Kidney (tissue), 14 donors: Measurements from ENCODE around the gene SH3RF3. TPM values are rescaled to one million over a fixed set of nuclear protein-coding genes. Genes with fewer than 3 reads are reported as not detected.

Source experiments
- DNase-seq, 5 donors: peaks; one replicate each; pipeline ENCODE4 v3.0.0-alpha.2; 2013 to 2020
- FAIRE-seq: peaks from 2 replicates; lab custom pipeline; 2012; peaks lifted over from hg19 to GRCh38; lab: Jason Lieb, UNC
- H3K27ac ChIP-seq, 2 donors: one replicate each; pipeline ENCODE4 v1.7.0; 2013; ENCODE audit warnings: low read depth in 2 of 2, low read length in 2 of 2, inconsistent platforms in 1 of 2
- H3K27me3 ChIP-seq: one replicate; pipeline ENCODE4 v1.7.1; 2013; ENCODE audit warnings: low read length, inconsistent platforms; ENCODE audit not compliant: control insufficient read depth, insufficient read depth
- H3K36me3 ChIP-seq, 3 donors: one replicate each; pipeline versions ENCODE4 v1.7.0 to v1.7.1; 2013; ENCODE audit warnings: low read length in 3 of 3, control low read depth in 1 of 3, inconsistent platforms in 1 of 3; ENCODE audit not compliant: insufficient read depth in 3 of 3, control insufficient read depth in 2 of 3
- H3K4me1 ChIP-seq, 3 donors: one replicate each; pipeline versions ENCODE4 v1.7.0 to v1.7.1; 2013; ENCODE audit warnings: low read length in 3 of 3, inconsistent platforms in 1 of 3, low read depth in 1 of 3; ENCODE audit not compliant: control insufficient read depth in 2 of 3, insufficient read depth in 2 of 3
- H3K4me3 ChIP-seq, 3 donors: one replicate each; pipeline versions ENCODE4 v1.7.0 to v1.8.1; 2013; ENCODE audit warnings: low read length in 3 of 3, control low read depth in 1 of 3, inconsistent platforms in 1 of 3
- H3K9ac ChIP-seq, 3 donors: one replicate each; pipeline versions ENCODE4 v1.7.0 to v1.7.1; 2013; ENCODE audit warnings: low read length in 3 of 3, control low read depth in 1 of 3, inconsistent platforms in 1 of 3
- H3K9me3 ChIP-seq, 3 donors: one replicate each; pipeline versions ENCODE4 v1.7.0 to v1.7.1; 2013; ENCODE audit warnings: low read length in 3 of 3, control low read depth in 1 of 3, inconsistent platforms in 1 of 3; ENCODE audit not compliant: control insufficient read depth in 2 of 3, insufficient read depth in 1 of 3
- intact Hi-C: fragments of 100-400 bp; cut with DNase I; formaldehyde crosslinking; loops from one replicate; pipeline ENCODE4 v1.11.1; 2022
- polyA plus RNA-seq: library from polyadenylated mRNA; stranded (reverse); fragments of 350-450 nt; fragmentation: Illumina TruSeq; extraction: RNeasy Lipid Tissue Mini Kit (QIAGEN cat#74804); gene quantifications from one replicate; pipeline ENCODE4 v1.2.3, GENCODE V29; 2014; ENCODE audit warnings: low read depth, low replicate concordance; ENCODE audit not compliant: insufficient read depth
- total RNA-seq: library from RNA; stranded (reverse); fragmentation: NEBNext Ultra II Directional; extraction: Animal tissue kit (Norgen Biotek cat#: 25700); gene quantifications from one replicate; pipeline ENCODE4 v1.2.1, GENCODE V29; 2021
- TF ChIP-seq, protein P1 (sequence below): IDR thresholded peaks from 3 replicates; pipeline ENCODE4 v1.5.1; 2012; ENCODE audit warnings: mild to moderate bottlenecking, moderate library complexity, borderline replicate concordance; ENCODE audit not compliant: insufficient read depth; ENCODE audit errors: extremely low read depth
- donor health status: control.
- donor health status: control.
- donor health status: control.
- donor health status: control.
- donor health status: control.
- donor health status: DM: yes; HTN: yes; CAD: no.
- donor health status: Normal renal cell carcinoma (clear cell type).

SH3RF3 gene
- total and polyA plus RNA-seq, 2 donors from 2014 or later, result 1.7 to 10.7 TPM

DNA sequence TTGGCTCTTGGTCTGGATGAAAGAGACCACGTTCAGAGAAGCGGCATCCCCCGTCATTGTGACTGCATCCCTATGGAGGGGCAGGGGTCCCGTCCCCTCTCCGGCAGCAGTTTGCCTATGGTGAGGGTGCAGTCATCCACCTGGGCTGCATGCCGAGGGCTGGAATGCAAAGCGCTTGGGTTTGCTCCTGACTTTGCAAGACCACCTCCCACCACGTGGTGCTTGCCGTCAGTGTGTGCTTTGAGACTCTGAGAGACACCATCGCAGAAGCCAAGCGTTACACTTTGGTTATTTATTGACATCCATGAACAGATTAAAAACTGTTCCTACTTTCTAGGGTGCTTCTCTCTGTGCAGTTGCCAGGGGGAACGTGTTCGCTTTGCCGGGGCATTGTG, 59.5 kb downstream of the SH3RF3 start:
- TF ChIP-seq, protein P1, sequence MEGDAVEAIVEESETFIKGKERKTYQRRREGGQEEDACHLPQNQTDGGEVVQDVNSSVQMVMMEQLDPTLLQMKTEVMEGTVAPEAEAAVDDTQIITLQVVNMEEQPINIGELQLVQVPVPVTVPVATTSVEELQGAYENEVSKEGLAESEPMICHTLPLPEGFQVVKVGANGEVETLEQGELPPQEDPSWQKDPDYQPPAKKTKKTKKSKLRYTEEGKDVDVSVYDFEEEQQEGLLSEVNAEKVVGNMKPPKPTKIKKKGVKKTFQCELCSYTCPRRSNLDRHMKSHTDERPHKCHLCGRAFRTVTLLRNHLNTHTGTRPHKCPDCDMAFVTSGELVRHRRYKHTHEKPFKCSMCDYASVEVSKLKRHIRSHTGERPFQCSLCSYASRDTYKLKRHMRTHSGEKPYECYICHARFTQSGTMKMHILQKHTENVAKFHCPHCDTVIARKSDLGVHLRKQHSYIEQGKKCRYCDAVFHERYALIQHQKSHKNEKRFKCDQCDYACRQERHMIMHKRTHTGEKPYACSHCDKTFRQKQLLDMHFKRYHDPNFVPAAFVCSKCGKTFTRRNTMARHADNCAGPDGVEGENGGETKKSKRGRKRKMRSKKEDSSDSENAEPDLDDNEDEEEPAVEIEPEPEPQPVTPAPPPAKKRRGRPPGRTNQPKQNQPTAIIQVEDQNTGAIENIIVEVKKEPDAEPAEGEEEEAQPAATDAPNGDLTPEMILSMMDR, result no peak
- H3K9me3 ChIP-seq, result no peaks in the 10 kb centered on the region
- peak overlapping the region in 1 of 3 donors; percentile 6 for H3K4me3 ChIP-seq
- no peak overlapping the region for H3K27ac ChIP-seq
- peaks cover 0 to 22% (median 16%) of the 10 kb centered on the region in 3 donors for H3K4me1 ChIP-seq
- FAIRE-seq, result no peak
- H3K9ac ChIP-seq, result no peak overlapping the region
- no peaks in the 10 kb centered on the region for H3K36me3 ChIP-seq
- intact Hi-C loops, result no loop called here
- no peaks in the 10 kb centered on the region for H3K27me3 ChIP-seq
- DNase-seq, result peak in 4 of 5 donors; percentile 39 to 74 (median 59)

DNA sequence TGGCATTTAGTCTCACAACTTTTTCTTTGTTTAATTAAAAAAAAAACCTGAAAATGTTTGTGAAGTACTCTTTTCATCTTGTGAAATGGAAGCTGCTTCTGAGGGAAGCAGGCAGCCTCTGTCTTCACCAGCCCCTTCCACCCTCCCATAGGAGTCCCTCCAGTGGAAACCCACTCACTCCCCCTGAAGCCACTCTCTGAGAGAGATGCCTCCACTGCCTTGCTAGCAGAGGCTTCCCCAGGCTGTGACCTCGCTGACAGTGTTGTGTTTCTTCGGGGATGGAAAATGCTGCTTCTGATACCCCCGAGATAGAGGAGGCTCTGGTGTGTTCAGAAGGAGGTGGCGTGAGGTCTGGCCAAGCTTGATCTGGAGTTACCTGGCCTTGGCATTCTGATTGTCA, 59.9 kb downstream of the SH3RF3 start:
- no peaks in the 10 kb centered on the region for H3K36me3 ChIP-seq
- H3K9me3 ChIP-seq, result no peaks in the 10 kb centered on the region
- DNase-seq (peak in 2 of 5 donors; percentile 11 to 26), FAIRE-seq (no peak)
- TF ChIP-seq, protein P1, result no peak
- H3K27me3 ChIP-seq, result no peaks in the 10 kb centered on the region
- intact Hi-C loops, result no loop called here
- H3K4me3 ChIP-seq, result peak overlapping the region in 1 of 3 donors; percentile 6
- H3K4me1 ChIP-seq, result peaks cover 0 to 22% (median 16%) of the 10 kb centered on the region in 3 donors
- no peak overlapping the region for H3K9ac ChIP-seq
- no peak overlapping the region for H3K27ac ChIP-seq

DNA sequence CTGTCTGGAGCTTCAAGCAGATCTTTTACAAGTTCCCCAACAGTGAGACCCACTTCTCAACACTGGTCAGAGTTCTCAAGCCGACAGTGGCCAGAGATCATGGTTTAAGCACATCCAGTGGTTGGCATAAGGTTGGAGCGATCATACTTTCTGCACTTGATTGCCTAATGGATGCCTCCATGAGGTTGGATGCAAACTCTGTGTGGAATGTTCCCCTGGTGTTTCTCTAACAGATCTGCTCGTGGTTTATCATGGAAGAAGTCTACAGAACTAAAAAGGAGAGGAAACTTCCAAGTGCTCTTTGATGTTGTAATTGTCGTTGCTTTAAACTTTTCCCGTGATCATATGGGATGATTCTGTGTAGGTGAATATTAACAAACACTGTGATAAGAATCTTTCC, 60.7 kb downstream of the SH3RF3 start:
- intact Hi-C loops, result no loop called here
- no peak for FAIRE-seq
- TF ChIP-seq, protein P1, result no peak

More for the DNA sequence above, 60.7 kb downstream of the SH3RF3 start:
- Histone ChIP-seq H3K36me3 (no peaks in the 10 kb centered on the region), H3K27ac (no peak overlapping the region), H3K4me3 (no peak overlapping the region), H3K27me3 (no peaks in the 10 kb centered on the region), H3K9me3 (no peaks in the 10 kb centered on the region), H3K4me1 (peaks cover 0 to 22% (median 16%) of the 10 kb centered on the region in 3 donors), H3K9ac (no peak overlapping the region)
- DNase-seq, result no peak
